Lower lobe of right lung (tissue), 2 donors: ENCODE data around the gene RTEL1. TPM values are rescaled to one million over a fixed set of nuclear protein-coding genes. Genes with fewer than 3 reads are reported as not detected.

ENCODE experiments used
- ATAC-seq, 2 donors: fragments of 200-7000 bp; cut with Tn5 transposase; one replicate each; pipeline ENCODE4 v1.9.1; 2020 to 2022; ENCODE audit warnings: mild to moderate bottlenecking in 2 of 2, moderate library complexity in 2 of 2
- DNase-seq: peaks from one replicate; pipeline ENCODE4 v3.0.0-alpha.2; 2020
- H3K27ac ChIP-seq: fragments of 200-600 bp; one replicate; pipeline ENCODE4 v1.8.0; 2022
- H3K27me3 ChIP-seq: fragments of 200-600 bp; one replicate; pipeline ENCODE4 v1.8.0; 2022; ENCODE audit warnings: low read depth
- H3K36me3 ChIP-seq: fragments of 200-600 bp; one replicate; pipeline ENCODE4 v1.8.0; 2022; ENCODE audit warnings: mild to moderate bottlenecking
- H3K4me1 ChIP-seq: fragments of 200-600 bp; one replicate; pipeline ENCODE4 v1.8.0; 2022
- H3K4me3 ChIP-seq: fragments of 200-600 bp; one replicate; pipeline ENCODE4 v1.8.0; 2022; ENCODE audit warnings: mild to moderate bottlenecking
- H3K9me3 ChIP-seq: fragments of 200-600 bp; one replicate; pipeline ENCODE4 v1.8.0; 2022
- intact Hi-C: fragments of 100-400 bp; cut with DNase I; formaldehyde crosslinking; loops from one replicate; pipeline ENCODE4 v1.11.0; 2022
- total RNA-seq: library from RNA; stranded (reverse); fragmentation: NEBNext Ultra II Directional; extraction: Animal tissue kit (Norgen Biotek cat#: 25700); gene quantifications from one replicate; pipeline ENCODE4 v1.2.1, GENCODE V29; 2021
- TF ChIP-seq, protein P1 (sequence below): fragments of 200-600 bp; IDR thresholded peaks from one replicate; pipeline ENCODE4 v1.8.0; 2022; ENCODE audit warnings: antibody characterized with exemption, mild to moderate bottlenecking
- donor health status: DM: no; HTN: yes; CAD: no; lungs with severe emphysema.

RTEL1 gene
- total RNA-seq, 1 donor from 2014 or later: 23.8 TPM

DNA sequence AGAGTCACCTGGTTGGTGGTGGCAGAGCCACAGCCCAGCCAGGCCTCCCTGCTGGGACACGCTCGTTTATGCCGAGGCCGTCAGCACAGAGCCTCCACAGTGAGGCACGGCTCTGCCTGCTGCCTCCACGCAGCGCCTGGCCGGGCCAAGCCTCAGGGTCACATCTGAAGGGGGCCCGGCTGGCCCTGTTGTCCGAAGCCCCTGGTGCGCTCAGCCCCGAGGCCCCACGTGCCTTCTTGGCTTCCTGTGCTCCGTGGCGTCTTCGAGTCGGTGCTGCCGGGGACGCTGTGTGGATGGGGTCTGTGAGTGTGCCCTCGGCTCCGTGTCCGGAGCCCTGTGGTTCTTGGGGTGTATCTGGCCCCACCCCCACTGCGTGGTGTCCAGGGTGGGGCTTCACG is 28.0 kb downstream of the RTEL1 start:
- Histone ChIP-seq H3K4me1 (peaks cover 61% of the 10 kb centered on the region), H3K27me3 (no peaks in the 10 kb centered on the region), H3K27ac (peak overlapping the region; percentile 93), H3K9me3 (no peaks in the 10 kb centered on the region), H3K4me3 (peak overlapping the region; percentile 2), H3K36me3 (no peaks in the 10 kb centered on the region)
- TF ChIP-seq, protein P1, sequence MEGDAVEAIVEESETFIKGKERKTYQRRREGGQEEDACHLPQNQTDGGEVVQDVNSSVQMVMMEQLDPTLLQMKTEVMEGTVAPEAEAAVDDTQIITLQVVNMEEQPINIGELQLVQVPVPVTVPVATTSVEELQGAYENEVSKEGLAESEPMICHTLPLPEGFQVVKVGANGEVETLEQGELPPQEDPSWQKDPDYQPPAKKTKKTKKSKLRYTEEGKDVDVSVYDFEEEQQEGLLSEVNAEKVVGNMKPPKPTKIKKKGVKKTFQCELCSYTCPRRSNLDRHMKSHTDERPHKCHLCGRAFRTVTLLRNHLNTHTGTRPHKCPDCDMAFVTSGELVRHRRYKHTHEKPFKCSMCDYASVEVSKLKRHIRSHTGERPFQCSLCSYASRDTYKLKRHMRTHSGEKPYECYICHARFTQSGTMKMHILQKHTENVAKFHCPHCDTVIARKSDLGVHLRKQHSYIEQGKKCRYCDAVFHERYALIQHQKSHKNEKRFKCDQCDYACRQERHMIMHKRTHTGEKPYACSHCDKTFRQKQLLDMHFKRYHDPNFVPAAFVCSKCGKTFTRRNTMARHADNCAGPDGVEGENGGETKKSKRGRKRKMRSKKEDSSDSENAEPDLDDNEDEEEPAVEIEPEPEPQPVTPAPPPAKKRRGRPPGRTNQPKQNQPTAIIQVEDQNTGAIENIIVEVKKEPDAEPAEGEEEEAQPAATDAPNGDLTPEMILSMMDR: no peak
- ATAC-seq (no peak), DNase-seq (no peak)
- intact Hi-C loops: no loop called here

GRCh38 chr20:63686492-63687321 is 28.6 kb downstream of the RTEL1 start:
- intact Hi-C loops: no loop called here
- Histone ChIP-seq H3K4me1 (peaks cover 62% of the 10 kb centered on the region), H3K36me3 (no peaks in the 10 kb centered on the region), H3K27me3 (no peaks in the 10 kb centered on the region), H3K27ac (peak overlapping the region; percentile 93), H3K4me3 (peak overlapping the region; percentile 29), H3K9me3 (no peaks in the 10 kb centered on the region)
- peak; percentile 71 to 73 for ATAC-seq
- TF ChIP-seq, protein P1: no peak
- DNase-seq: peak; percentile 78

DNA sequence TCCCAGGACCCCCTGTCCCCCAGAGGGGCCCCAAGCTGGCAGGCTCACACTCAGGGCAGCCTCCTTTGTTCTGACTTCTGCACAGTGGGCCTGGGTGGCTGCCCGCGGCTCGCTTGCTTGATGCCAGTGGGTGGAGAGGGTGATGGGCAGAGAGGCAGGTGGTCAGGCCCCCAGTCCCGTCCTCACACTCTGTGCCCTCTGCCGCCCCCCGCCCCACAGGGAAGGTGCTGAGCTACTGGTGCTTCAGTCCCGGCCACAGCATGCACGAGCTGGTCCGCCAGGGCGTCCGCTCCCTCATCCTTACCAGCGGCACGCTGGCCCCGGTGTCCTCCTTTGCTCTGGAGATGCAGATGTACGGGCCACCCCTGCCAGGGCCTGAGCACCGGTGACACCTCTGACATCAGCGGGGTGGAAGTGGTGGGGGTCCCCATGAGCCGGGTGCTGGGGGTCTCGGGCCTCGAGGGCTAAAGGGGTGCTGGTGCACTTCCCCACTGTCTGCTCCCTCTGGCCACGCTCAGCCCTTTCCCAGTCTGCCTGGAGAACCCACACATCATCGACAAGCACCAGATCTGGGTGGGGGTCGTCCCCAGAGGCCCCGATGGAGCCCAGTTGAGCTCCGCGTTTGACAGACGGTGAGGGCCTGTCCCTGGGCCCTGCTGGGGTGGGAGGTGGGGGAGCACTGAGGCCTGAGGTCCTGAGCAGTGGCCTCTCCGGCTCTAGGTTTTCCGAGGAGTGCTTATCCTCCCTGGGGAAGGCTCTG is 29.5 kb downstream of the RTEL1 start:
- Histone ChIP-seq H3K4me3 (no peak overlapping the region), H3K9me3 (no peaks in the 10 kb centered on the region), H3K27ac (peak overlapping the region; percentile 93), H3K36me3 (no peaks in the 10 kb centered on the region), H3K27me3 (no peaks in the 10 kb centered on the region), H3K4me1 (peaks cover 64% of the 10 kb centered on the region)
- DNase-seq (no peak), ATAC-seq (no peak)
- intact Hi-C loops: no loop called here
- TF ChIP-seq, protein P1: no peak

DNA sequence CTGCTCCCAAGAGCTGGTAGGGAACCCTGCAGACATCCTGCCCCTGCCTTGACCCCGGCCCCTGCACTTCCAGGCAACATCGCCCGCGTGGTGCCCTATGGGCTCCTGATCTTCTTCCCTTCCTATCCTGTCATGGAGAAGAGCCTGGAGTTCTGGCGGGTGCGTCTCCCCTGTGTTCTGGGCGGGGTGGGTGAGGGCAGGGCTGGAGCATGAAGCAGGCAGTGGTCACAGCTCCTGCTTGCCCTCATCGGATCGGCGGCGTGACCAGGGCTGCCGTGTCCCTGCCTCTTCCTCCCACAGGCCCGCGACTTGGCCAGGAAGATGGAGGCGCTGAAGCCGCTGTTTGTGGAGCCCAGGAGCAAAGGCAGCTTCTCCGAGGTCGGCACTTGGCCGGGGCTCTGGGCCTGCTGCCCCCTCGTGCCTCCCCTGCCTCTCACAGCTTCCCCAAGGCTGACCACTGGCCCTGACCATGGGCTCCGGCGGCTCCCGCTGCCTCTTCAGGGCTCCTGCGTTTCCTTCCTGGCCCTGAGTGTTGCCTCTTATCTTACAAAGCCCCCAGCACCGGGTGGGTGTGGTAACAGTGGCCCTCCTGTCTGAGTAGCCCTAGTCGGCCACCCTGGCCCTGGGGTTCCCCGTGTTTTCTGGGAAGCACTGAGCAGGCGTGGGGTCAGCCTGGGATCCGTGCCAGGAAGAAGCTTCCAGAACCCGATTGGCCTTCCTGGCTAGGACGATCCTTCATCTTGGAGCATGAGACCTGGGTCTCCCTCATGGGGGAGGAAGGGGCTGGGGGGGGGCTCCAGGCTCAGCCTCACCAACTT is 30.3 kb downstream of the RTEL1 start:
- Histone ChIP-seq H3K36me3 (no peaks in the 10 kb centered on the region), H3K4me3 (no peak overlapping the region), H3K9me3 (no peaks in the 10 kb centered on the region), H3K27ac (peak overlapping the region; percentile 93), H3K4me1 (peaks cover 60% of the 10 kb centered on the region), H3K27me3 (no peaks in the 10 kb centered on the region)
- TF ChIP-seq, protein P1: no peak
- ATAC-seq (no peak), DNase-seq (no peak)
- intact Hi-C loops: no loop called here
